ENCODE results near the gene KIF2C. TPM values are rescaled to one million over a fixed set of nuclear protein-coding genes. Genes with fewer than 3 reads are reported as not detected.
"Not testable (repeated sequence)": the region's sequence is repeated elsewhere in the genome, so short reads cannot be mapped to it uniquely, and the experiment has no call there.

KIF2C gene
- total RNA-seq, result 11.7 and 45.5 TPM in 2 replicates

GRCh38 chr1:44739307-44740178 lies at the start of gene KIF2C:
TSS of gene KIF2C (plus strand) at chr1:44739837. CDS start at chr1:44739933, 96 bp downstream.
- peak; percentile 99 for DNase-seq

GRCh38 chr1:44693159-44693558 lies 46.5 kb upstream of the KIF2C start:
- DNase-seq, result no peak

DNA sequence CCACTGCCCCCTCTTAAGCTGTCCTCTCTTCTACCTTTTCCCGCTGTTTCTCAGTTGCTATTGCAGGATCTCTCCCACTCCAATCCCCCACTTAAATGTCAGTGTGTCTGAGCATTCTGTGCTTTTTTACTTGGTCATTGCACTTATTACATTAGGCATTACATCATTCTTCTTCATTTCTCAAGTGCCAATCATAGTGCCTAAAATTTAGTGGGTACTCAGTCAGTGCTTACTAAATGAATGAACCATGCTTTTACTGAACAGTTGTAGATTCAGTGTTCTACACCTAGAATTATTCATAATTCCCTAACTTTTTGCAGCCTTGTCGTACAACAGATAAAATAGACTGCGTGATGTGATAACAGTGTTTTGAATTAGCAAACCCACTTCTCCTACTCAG lies 45.7 kb upstream of the KIF2C start:
- DNase-seq, result no peak

GRCh38 chr1:44694863-44695478 lies 44.7 kb upstream of the KIF2C start:
- DNase-seq, result no peak

DNA sequence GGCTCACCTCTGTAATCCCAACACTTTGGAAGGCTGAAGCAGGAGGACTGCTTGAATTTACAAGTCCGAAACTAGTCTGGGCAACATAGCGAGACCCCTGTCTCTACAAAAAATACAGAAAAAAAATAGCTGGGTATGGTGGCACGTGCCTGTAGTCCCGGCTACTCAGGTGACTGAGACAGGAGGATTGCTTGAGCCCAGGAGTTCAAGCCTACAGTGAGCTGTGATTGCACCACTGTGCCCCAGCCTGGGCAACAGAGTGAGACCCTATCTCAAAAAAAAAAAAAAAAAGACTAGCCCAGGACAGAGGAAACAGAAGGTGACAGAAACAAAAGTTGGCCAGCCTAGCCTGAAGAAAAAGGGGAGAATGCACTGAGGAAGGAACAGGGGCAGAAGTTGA lies 44.0 kb upstream of the KIF2C start:
- no peak for DNase-seq

- DNase-seq, result no peak
Observed at GRCh38 chr1:44696101-44696500, 43.5 kb upstream of the KIF2C start.

DNA sequence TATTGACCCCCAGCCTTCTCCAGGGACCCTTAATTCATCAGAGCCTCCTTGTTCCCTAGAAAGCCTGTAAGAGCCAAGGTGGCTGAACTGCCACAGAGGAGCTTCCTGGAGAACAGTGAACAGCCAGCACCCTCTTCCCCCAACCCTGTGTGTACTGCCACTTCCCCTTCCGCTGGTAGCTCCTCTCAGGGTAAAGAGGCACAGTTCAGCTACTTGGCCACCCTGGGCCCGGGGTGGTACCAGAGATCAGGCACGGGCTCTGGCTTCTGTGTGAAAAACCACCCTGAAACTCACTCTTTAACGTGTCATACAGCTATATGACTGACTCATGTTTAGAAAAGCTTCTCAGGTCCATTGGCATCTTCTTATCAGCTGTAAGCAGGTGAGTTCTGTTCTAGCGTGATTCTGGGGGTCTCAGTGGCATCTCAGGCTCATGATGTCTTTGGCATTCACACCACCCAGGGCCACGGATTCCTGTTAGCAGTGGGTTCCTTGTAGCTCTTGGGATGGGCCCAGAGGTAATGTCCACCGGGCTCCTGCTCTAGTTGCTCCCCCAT lies 42.8 kb upstream of the KIF2C start:
- DNase-seq, result no peak

- DNase-seq, result no peak
Observed at GRCh38 chr1:44698138-44698537, 41.5 kb upstream of the KIF2C start.

DNA sequence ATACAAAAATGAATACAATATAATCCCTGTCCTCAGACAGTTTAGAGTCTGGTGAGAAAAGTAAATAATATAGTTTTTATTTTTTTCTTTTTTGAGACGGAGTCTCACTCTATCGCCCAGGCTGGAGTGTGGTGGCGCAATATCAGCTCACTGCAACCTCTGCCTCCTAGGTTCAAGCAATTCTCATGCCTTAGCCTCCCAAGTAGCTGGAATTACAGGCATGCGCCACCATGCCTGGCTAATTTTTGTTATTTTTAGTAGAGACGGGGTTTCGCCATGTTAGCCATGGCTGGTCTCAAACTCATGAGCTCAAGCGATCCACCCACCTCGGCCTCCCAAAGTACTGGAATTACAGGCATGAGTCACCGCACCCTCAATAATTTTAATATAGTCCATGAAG lies 40.3 kb upstream of the KIF2C start:
- not testable (repeated sequence) for DNase-seq

- no peak for DNase-seq
Observed at GRCh38 chr1:44700573-44700972, 39.1 kb upstream of the KIF2C start.

- no peak for DNase-seq
Observed at GRCh38 chr1:44701141-44701573, 38.5 kb upstream of the KIF2C start.

GRCh38 chr1:44705470-44705869 lies 34.2 kb upstream of the KIF2C start:
- DNase-seq, result no peak

GRCh38 chr1:44705938-44706337 lies 33.7 kb upstream of the KIF2C start:
- DNase-seq, result no peak

- peak; percentile 39 for DNase-seq
Observed at GRCh38 chr1:44707112-44707881, 32.3 kb upstream of the KIF2C start.

DNA sequence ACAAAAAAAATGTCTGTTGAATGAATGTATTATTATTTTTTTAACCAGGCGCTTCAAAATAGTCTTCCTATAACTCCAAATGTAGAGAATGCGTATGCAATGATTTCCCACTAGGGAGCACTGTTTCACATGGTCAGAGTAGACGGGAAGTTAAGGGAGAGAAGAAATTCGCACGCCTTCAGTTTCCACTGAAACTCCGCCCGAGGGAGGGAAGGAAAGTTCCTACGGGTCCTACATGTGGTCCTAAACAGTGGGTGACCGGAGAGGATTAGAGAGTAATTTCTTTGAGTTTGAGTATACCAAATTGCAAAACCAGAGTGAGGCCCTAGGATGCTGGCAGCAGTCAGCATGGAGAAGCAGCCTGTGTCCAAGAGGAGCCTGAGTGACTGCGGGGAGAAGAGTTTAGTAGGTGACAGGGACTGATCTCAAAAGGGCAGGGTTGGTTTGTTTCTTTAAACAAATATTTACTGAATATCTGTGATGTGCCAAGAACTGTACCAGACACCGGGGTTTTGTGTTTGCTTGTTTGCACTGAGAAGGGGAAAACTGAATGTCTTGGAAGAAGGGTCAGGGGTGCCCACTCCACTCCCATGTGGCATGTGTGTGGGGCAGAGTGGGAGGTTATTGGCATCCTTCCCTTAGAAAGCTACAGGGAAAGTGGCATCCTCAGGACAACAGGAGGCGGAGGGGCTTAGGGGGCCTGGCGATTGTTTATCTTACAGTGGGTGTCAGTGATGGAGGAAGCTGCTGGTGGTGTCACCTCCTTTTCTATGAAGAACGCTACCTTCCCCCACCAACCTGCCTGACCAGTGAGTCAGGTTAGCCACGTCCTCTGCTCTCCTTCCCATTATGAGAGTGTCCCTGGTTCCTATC lies 31.4 kb upstream of the KIF2C start:
- DNase-seq, result peak; percentile 75

GRCh38 chr1:44713321-44713781 lies 26.3 kb upstream of the KIF2C start:
- no peak for DNase-seq

DNA sequence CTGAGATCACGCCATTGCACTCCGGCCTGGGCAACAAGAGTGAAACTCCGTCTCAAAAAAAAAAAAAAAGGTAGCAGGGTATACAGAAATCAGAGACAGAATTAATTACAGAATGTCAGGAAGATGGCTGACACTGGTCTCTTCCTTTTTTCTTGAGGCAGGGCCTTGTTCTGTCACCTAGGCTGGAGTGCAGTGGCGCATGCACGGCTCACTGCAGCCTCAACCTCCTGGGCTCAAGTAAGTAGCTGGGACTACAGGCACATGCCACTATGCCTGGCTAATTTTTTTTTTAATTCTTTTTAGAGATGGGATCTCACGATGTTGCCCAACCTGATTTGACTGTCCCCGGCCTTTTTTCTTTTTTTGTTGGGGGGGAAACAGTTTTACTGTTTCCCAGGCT lies 25.1 kb upstream of the KIF2C start:
- DNase-seq, result no peak

DNA sequence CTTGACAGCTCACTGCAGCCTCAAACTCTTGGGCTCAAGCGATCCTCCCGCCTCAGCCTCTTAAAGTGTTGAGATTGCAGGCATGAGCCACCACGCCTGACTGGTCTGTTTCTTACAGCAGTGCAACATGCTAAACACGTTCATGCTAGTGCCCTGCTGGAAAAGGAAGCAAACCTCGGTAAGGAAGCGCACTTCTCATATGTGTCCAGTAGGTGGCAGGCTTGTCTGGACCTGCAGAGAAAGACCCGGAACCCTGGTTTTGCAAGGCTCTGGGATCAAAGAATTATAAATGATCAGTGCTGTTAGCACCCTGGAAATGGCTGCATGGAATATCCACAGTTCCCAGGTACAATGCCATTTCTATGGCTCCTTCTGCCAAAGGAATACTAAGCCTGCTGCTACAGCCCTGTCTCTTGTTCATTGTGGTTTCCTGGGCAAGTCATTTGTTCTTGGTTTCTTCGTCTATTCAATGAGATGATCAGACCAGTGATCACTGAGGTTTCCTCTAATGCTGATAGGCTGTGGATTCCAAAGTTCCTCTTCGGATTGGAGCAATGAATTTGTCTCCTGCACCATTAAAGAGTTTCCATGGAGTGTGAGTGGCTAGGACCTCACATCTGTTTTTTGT lies 24.6 kb upstream of the KIF2C start:
- peak; percentile 85 for DNase-seq

DNA sequence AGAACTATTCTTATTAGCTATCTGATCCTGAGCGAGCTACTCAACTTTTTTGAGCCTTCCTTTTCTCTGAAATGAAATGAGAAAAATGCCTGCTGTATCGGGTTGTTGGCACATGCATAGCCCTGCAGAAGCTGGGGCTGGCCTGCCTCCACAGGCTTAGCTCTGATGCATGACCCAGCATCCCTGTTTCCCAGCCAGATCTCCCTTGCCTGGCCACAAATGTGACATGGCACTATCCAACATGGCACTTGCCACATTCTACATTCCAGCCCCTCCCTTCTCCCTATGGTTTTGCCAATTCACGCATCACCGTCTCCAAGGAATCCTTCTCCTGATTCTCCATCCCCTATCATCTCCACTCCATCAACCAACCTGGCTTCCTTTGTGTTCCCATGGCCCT lies 22.5 kb upstream of the KIF2C start:
- DNase-seq, result no peak

GRCh38 chr1:44717653-44718052 lies 22.0 kb upstream of the KIF2C start:
- no peak for DNase-seq

DNA sequence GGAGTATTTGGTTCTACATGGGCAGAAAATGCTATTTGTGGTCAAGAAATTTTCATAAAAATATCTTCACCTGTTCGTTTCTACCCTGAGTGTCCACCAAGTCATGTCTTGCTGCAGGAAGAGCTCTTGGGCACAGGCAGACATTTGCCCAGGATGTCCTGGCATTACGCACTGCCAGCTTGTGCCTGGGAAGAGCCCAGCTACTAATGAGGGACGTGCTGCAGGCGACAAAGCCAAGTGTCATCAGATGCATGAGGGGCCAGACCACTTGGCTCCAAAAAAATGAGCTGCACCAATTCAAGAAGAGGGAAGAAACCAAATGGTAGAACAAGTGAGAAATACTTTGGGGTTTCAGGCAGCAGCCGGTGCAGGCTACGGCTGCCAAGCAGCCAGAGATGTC lies 21.5 kb upstream of the KIF2C start:
- DNase-seq, result no peak

All from dermis blood vessel endothelial cell (primary cell).